NCI-H2196 treated with DMSO at 0.1 percent for 48 hours (cell line): ENCODE measurements around the gene B4GALNT4.
"Not testable (repeated sequence)": the region's sequence is repeated elsewhere in the genome, so short reads cannot be mapped to it uniquely, and the experiment has no call there.

Source experiments
- DNase-seq: peaks from one replicate; lab custom pipeline; 2025; ENCODE audit not compliant: unreplicated experiment; lab: John Stamatoyannopoulos, UW

Gene B4GALNT4

GRCh38 chr11:405954-406795, 36.9 kb downstream of the B4GALNT4 start:
- DNase-seq = no peak

- DNase-seq = peak; percentile 81
Observed at GRCh38 chr11:406796-407650, 37.7 kb downstream of the B4GALNT4 start.

DNA sequence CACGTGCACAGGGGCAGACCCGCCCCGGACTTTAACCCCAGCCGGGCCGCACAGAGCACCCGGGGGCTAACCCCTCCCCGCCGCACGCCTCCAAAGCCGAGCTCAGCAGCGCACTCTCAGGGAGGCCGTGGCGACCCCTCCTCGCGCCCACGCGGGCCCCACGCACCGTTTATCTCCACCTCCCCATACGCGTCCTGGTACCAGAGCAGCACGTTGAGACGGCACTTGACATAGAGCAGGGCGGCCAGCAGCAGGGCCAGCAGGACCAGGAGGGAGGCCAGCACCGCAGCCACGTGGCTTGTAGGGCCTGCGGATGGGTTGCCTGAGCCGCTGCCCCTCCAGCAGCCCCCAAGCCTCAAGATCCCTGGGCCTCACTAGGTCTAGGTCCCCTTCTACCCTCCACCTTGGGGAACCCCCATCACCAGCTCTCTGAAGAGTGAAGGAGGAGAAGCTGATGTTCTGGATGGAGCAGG, 38.4 kb downstream of the B4GALNT4 start:
- no peak for DNase-seq

DNA sequence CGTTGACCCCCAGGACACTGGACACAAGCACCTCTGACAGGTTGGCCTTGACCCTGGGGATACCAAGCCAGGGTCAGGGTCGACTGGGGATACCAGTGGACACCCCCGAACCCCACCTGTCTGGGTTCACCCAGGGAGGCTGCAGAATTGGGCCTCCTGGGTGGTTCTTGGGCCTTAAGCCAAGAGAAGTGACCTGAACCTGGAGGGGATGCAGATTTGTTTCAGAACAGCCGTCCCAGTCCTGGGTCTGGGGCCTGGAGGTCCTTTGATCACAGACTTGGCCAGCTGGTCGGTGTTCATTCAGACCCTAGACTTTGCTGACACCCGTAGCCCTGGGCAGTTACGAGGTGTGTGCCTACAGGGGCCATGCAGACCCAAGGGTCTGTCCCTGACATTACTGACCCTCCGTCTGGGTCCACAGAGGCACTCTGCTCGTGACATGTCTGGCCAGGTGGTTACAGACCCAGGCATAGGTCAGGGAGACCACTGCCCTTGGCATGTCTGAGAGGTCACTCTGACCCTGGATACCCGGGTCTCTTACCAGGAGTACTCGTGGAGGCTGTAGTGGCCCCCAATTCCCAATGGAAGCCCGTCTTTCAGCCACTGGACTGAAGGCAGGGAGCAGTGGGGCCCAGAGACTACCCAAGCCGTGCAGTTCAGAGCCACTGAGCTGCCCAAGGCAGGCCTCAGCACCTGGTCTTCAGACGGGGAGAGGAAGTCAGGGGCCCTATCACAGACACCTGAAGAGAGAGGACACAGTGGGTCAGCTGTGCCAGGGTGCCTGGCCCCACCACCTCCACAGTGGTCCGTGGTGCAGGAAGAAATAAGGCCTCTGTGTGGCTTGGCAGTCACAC, 39.1 kb downstream of the B4GALNT4 start:
- DNase-seq = no peak

GRCh38 chr11:409008-409599, 39.8 kb downstream of the B4GALNT4 start:
- DNase-seq = no peak

GRCh38 chr11:409600-410483, 40.5 kb downstream of the B4GALNT4 start:
- no peak for DNase-seq

DNA sequence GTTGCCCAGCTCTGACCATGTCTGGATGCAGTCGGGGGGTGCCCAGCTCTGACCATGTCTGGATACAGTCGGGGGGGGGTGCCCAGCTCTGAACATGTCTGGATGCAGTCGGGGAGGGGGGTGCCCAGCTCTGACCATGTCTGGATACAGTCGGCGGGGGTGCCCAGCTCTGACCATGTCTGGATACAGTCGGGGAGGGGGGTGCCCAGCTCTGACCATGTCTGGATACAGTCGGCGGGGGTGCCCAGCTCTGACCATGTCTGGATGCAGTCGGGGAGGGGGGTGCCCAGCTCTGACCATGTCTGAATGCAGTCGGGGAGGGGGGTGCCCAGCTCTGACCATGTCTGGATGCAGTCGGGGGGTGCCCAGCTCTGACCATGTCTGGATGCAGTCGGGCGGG, 41.4 kb downstream of the B4GALNT4 start:
- DNase-seq = not testable (repeated sequence)

- not testable (repeated sequence) for DNase-seq
Observed at GRCh38 chr11:411520-411919, 42.2 kb downstream of the B4GALNT4 start.

DNA sequence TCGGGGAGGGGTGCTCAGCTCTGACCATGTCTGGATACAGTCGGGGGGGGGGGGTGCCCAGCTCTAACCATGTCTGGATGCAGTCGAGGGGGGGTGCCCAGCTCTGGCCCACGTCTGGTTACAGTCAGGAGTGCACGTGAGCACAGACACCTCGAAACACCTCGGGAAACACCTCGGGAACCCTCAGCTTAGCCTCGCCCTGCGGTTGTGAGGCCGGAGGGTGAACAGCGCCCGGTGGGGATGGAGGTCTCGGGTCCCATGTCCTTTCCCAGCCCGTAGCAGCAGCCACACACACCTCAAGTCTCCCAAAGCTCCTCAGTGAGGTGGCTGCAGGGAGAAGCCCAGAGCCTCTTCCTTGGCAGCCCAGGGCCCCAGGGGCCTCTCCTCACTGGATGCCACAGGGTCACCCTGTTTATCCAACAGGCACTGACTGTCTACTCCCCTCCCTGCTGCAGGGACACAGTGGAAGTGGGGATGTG, 43.4 kb downstream of the B4GALNT4 start:
- no peak for DNase-seq

DNA sequence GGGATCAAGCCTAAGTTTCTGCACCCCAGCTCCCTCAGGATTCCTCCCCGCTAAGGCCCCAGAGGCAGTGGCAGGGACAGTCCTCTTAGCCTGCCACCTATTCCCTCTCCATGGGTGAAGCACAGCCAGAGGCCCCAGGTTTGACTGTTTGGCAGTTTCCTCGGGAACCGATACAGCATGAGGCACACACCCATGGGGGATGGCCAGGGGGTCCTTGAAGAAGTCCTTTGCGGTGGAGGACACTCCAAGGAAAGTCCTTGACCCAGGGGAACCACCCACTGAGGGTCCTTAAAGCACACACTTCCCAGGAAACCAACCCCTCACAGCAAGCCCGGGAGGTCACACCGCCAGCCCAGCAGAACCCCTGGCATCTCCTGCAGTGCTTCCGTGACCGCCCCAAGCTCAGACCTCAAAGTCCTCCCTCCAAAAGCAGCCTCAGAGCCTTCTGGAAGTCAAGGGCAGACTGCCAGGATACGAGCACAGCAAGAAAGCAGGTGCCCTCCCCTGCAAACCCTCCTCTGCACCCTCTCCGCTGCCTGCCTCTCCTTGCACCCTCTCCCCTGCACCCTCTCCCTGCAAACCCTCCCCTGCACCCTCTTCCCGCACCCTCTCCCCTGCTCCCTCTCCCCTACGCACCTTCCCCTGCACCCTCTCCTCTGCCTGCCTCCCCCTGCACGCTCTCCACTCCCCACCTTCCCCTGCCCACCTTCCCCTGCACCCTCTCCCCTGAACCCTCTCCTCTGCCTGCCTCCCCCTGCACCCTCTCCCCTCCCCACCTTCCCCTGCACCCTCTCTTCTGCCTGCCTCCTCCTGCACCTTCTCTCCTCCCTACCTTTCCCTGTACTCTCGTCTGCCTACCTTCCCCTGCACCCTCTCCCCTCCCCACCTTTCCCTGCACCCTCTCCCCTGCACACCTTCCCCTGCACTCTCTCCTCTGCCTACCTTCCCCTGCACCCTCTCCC, 44.1 kb downstream of the B4GALNT4 start:
- no peak for DNase-seq

- no peak for DNase-seq
Observed at GRCh38 chr11:414318-414857, 45.1 kb downstream of the B4GALNT4 start.

DNA sequence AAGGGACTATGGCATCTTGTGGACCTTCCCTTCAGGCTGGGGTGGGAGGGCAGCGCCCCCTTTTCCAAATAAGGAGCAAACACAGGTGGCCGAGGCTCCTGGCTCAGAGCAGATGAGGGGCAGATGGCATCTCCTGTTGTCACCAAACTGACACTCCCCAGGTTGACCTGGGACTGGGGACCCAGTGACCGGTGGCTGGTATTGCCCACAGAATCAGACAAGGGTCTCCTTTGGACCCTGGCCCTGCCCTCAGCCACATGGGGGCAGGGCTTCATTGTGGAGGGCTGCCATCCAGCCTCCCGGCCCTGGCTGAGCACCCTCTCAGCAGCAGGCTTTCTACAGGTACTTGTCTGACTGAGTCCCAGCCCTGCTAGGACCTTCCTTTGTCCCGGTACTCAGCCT, 46.3 kb downstream of the B4GALNT4 start:
- DNase-seq = no peak

DNA sequence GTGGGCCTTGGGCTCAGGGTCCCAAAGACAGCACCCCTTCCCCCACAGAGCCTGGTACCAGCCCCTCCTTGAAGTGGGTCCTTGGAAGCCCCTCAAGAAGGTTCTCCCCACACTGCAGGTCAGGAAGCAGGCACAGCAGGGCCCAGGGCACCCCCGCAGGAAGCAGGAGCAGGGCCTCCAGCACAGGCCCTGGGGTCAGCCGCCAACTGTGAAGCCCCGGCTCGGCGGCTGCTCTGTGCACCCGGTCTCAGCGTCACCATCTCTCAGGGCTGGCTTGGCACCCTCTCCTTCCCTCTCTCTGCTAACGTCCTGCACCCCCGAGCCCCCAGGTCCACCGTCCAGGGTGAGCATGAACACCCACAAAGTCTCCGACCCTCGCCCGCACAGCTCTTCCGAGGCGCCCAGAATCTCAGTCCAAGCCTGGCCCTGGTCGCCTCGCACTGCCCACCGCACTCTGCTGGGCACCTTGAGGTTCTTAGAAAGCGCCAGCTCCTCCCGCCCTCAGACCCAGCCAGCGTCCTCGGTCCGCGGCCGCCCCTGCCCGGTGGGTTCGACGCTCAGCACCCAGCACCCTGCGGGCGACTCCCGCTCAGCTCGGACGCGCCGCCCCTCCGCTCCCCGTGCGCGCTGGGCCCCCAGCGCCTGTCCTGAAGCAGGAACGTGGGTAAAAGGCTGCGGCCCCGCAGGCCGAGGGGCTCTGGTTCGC, 46.9 kb downstream of the B4GALNT4 start:
- no peak for DNase-seq

GRCh38 chr11:416757-417621, 47.7 kb downstream of the B4GALNT4 start:
- peak; percentile 43 for DNase-seq

- DNase-seq = no peak
Observed at GRCh38 chr11:417652-418342, 48.5 kb downstream of the B4GALNT4 start.
